Skeletal muscle satellite cell (primary cell): ENCODE results near the gene RBM38. TPM values are rescaled to one million over a fixed set of nuclear protein-coding genes. Genes with fewer than 3 reads are reported as not detected.
"Not testable (repeated sequence)": the region's sequence is repeated elsewhere in the genome, so short reads cannot be mapped to it uniquely, and the experiment has no call there.

Experiments
- H3K27me3 ChIP-seq: 2 replicates; pipeline ENCODE4 v1.7.0; 2013; ENCODE audit warnings: low read length; ENCODE audit not compliant: control insufficient read depth, insufficient read depth
- H3K36me3 ChIP-seq: 2 replicates; pipeline ENCODE4 v1.7.0; 2013; ENCODE audit warnings: mild to moderate bottlenecking, control low read depth, low read length; ENCODE audit not compliant: insufficient read depth
- H3K4me1 ChIP-seq: 2 replicates; pipeline ENCODE4 v1.7.0; 2013; ENCODE audit warnings: low read length; ENCODE audit not compliant: control insufficient read depth, insufficient read depth
- H3K4me2 ChIP-seq: 2 replicates; pipeline ENCODE4 v1.7.0; 2013; ENCODE audit warnings: mild to moderate bottlenecking, low read length
- H3K4me3 ChIP-seq: 2 replicates; pipeline ENCODE4 v1.7.0; 2013; ENCODE audit warnings: low read length
- H3K9ac ChIP-seq: 2 replicates; pipeline ENCODE4 v1.7.0; 2013; ENCODE audit warnings: mild to moderate bottlenecking, low read depth, low read length, moderate library complexity
- H3K9me3 ChIP-seq: replicated peaks from 2 replicates; pipeline ENCODE4 v1.7.0; 2013; ENCODE audit warnings: mild to moderate bottlenecking, control low read depth, low read length
- total RNA-seq: library from RNA; depleted of rRNA; stranded (reverse); fragments of >200 nt; gene quantifications from 2 replicates; pipeline ENCODE4 v1.2.3, GENCODE V29; 2012; rRNA removed

The RBM38 gene
- total RNA-seq, result 10.9 and 12.7 TPM in 2 replicates

DNA sequence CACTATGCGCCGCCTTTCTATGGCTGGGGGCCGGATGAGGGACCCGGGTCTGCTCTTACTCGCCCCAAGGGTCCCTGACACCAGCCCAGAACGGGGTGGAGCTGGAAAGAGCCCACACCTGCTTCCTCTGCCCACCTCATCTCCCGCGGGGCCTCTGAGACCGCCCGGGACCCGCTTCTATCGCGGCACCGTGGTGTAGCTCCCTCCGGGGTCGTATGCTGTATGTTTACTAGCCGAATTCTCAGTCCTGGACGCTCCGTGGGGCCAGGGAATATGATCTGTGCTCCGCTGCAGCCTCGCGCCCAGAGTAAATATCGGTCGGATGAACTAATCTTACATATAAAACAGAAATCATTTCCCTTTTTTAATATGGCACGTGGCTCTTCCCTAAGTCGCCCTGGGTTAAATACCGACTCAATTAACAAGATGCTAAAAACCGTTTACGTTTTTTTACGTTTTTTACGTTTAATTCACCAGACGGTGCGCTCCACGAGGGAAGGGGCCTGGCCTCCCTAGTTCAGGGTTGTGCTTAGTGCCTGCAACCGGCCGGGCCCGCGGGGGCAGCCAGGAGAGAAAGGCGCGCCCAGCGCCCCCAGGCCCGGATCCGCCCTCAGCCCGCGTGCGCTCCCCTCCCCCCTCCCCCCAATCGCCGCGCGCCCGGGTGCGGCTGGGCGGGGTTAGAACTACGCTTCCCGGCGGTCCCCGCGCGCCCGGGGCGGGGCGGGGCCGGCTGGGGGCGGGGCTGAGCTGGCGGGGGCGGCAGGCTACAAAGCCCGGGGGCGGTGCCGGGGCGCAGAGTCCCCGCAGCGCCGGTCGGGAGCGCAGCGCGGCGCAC is at the start of gene RBM38:
Gene RBM38 (plus strand): TSS at position 793 of the 835 bp plus-strand sequence. CDS start 186 bp downstream, outside the sequence.
- H3K36me3 ChIP-seq, result peaks cover 11% of the 10 kb centered on the region
- H3K4me2 ChIP-seq, result peak within 1 kb of the TSS; percentile 96
- H3K4me3 ChIP-seq, result peak within 1 kb of the TSS; percentile 86
- H3K4me1 ChIP-seq, result peaks cover 45% of the 10 kb centered on the region
- H3K9me3 ChIP-seq, result no peaks in the 10 kb centered on the region
- H3K9ac ChIP-seq, result peak within 1 kb of the TSS; percentile 75
- H3K27me3 ChIP-seq, result no peaks in the 10 kb centered on the region

DNA sequence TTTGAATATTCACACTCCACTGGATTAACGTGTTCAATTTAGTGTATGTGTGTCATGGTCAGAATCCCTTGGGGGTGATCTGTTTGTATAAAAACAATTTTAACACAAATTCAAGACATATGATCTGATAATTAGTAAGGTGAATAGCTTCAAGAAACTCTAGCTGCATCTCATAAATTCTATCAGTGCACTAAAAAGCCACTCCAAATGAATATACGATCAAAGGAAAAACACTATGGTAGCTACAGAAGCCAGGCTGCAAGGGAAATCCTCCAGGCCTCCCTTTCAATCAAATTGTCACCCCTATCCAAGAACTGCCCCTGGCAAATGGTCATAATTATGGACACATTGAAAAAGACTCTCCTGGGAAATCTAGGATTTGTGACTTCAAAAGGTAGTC is 49.5 kb upstream of the RBM38 start:
- H3K9ac ChIP-seq, result no peak overlapping the region
- no peaks in the 10 kb centered on the region for H3K36me3 ChIP-seq
- no peak overlapping the region for H3K4me2 ChIP-seq
- H3K4me1 ChIP-seq, result no peaks in the 10 kb centered on the region
- no peaks in the 10 kb centered on the region for H3K9me3 ChIP-seq
- H3K27me3 ChIP-seq, result peaks cover 35% of the 10 kb centered on the region
- no peak overlapping the region for H3K4me3 ChIP-seq

DNA sequence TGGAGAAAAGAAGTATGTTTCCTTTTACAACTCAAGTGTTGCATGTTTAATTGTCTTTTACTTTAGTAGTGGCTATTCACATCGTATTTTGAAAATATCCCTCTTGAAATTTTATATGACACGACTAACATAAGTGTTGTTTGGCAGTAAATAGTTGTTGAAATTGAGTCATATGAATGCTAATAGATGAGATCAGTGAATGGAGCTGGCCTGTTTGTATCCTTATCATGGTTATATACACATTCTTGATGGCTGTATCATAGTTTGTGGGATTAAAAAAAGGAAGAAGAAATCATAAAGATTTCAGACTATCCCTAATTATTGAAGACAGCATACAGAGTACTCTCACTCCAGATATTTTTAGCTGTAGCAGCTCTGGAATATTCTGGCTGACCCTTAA is 48.4 kb upstream of the RBM38 start:
- no peak overlapping the region for H3K4me3 ChIP-seq
- no peaks in the 10 kb centered on the region for H3K9me3 ChIP-seq

DNA sequence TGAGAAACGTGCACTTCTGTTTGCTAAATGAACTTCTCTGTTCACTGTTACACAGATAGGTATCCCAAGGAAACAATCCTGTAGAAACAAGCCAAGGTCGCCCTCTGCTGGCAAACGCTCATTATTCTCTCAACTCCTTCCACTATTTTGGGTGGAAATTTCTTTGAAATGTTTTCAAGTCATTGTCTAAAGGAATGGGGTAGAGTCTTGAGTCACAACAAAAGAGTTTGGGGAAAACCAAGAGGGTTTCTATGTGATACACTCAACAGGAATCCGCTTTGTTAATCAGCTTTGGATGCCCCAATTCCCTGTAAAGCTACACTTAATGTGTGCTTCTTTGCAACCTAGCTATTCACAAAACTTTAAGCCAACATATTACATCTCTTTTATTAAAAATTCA is 44.7 kb upstream of the RBM38 start:
- Histone ChIP-seq H3K4me3 (no peak overlapping the region), H3K4me2 (no peak overlapping the region), H3K9me3 (no peaks in the 10 kb centered on the region), H3K9ac (no peak overlapping the region), H3K36me3 (no peaks in the 10 kb centered on the region), H3K4me1 (peaks cover 7% of the 10 kb centered on the region), H3K27me3 (peaks cover 18% of the 10 kb centered on the region)

More for the DNA sequence above, 48.4 kb upstream of the RBM38 start:
- Histone ChIP-seq H3K36me3 (no peaks in the 10 kb centered on the region), H3K9ac (no peak overlapping the region), H3K4me1 (no peaks in the 10 kb centered on the region), H3K27me3 (peaks cover 32% of the 10 kb centered on the region), H3K4me2 (no peak overlapping the region)

DNA sequence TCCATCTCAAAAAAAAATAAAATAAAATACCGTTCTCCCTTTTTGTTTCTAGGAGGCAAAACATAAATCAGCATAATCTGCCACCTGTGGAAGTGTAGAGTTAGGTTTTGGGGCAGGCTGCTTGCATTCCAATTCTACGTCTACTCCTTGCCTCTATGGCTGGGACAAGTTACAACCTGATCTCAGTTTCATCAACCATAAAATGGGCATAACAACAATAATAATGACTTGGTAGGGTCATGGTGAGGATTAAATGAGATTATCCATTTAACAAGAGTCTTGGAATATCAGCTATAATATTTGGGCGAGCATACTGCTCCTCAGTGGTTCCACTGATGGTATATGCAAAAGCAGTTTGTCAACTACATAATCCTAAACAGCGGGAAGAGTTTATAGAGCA is 43.8 kb upstream of the RBM38 start:
- H3K27me3 ChIP-seq, result peaks cover 9% of the 10 kb centered on the region
- peaks cover 14% of the 10 kb centered on the region for H3K4me1 ChIP-seq
- no peaks in the 10 kb centered on the region for H3K9me3 ChIP-seq
- no peak overlapping the region for H3K4me2 ChIP-seq
- H3K9ac ChIP-seq, result no peak overlapping the region
- no peak overlapping the region for H3K4me3 ChIP-seq
- H3K36me3 ChIP-seq, result no peaks in the 10 kb centered on the region

DNA sequence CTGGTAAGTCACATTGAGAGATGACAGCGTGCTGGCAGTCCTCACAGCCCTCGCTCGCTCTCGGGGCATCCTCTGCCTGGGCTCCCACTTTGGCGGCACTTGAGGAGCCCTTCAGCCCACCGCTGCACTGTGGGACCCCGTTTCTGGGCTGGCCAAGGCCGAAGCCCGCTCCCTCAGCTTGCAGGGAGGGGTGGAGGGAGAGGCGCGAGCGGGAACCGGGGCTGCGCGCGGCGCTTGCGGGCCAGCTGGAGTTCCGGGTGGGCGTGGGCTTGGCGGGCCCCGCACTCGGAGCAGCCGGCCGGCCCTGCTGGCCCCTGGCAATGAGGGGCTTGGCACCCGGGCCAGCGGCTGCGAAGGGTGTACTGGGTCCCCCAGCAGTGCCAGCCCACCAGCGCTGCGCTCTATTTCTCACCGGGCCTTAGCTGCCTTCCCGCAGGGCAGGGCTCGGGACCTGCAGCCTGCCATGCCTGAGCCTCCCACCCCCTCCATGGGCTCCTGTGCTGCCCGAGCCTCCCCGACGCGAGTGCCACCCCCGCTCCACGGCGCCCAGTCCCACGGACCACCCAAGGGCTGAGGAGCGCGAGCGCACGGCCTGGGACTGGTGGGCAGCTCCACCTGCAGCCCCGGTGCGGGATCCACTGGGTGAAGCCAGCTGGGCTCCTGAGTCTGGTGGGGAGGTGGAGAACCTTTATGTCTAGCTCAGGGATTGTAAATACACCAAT is 42.8 kb upstream of the RBM38 start:
- H3K9me3 ChIP-seq, H3K27me3 ChIP-seq, H3K36me3 ChIP-seq, H3K9ac ChIP-seq, H3K4me2 ChIP-seq, H3K4me3 ChIP-seq: not testable (repeated sequence)
- peaks cover 15% of the 10 kb centered on the region for H3K4me1 ChIP-seq

DNA sequence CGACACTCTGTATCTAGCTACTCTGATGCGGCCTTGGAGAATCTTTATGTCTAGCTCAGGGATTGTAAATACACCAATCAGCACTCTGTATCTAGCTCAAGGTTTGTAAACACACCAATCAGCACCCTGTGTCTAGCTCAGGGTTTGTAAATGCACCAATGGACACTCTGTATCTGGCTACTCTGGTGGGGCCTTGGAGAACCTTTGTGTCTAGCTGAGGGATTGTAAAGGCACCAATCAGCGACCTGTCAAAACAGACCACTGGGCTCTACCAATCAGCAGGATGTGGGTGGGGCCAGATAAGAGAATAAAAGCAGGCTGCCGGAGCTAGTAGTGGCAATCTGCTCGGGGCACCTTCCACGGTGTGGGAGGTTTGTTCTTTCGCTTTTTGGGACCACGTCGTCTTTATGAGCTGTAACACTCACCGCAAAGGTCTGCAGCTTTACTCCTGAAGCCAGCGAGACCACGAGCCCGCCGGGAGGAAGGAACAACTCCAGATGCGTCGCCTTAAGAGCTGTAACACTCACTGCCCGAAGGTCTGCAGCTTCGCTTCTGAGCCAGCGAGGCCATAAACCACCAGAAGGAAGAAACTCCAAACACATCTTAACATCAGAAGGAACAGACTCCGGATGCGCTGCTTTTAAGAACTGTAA is 42.1 kb upstream of the RBM38 start:
- not testable (repeated sequence) for H3K9ac ChIP-seq, H3K27me3 ChIP-seq, H3K4me2 ChIP-seq, H3K9me3 ChIP-seq, H3K4me3 ChIP-seq
- Histone ChIP-seq H3K4me1 (peaks cover 15% of the 10 kb centered on the region), H3K36me3 (peaks cover 12% of the 10 kb centered on the region)

DNA sequence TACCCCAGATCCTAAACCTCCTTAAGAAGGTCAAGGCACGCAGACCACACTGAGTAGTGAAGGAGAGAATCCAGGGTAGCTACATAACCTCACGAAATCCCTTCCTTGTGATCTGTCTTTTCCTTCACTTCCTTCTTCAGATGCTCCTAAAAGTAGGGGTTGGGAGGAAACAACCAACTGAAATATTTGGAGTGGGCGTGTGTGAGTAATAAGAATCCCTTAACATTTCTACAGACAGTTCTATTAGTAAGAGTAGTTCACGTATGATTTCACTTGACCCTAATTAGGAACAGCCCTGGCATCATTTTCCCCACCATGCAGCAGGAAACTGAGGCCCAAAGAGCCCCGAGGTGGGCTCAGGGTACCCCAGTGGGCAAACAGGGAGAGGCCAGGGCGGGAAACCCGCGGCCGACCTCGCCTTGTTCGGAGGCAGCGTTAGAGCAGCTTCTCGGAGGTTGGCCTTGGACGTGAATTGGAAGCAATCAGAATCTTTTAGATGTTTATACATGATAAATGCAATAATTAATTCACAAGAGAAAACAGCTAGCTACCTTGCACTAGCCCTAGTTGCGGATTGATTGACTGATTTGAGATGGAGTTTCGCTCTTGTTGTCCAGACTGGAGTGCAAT is 41.0 kb upstream of the RBM38 start:
- no peaks in the 10 kb centered on the region for H3K27me3 ChIP-seq
- peaks cover 22% of the 10 kb centered on the region for H3K36me3 ChIP-seq
- peak overlapping the region; percentile 17 for H3K4me2 ChIP-seq
- no peak overlapping the region for H3K4me3 ChIP-seq
- H3K9me3 ChIP-seq, result no peaks in the 10 kb centered on the region
- H3K4me1 ChIP-seq, result peaks cover 15% of the 10 kb centered on the region
- H3K9ac ChIP-seq, result no peak overlapping the region

DNA sequence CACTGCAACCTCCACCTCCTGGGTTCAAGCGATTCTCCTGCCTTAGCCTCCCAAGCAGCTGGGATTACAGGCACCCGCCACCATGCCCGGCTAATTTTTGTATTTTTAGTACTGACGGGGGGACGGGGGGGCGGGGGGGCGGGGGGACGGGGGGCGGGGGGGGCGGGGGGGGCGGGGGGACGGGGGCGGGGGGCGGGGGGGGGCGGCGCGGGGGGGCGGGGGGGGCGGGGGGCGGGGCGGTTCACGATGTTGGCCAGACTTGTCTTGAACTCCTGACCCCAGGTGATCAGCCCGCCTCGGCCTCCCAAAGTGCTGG is 40.5 kb upstream of the RBM38 start:
- peak overlapping the region; percentile 94 for H3K4me2 ChIP-seq
- not testable (repeated sequence) for H3K27me3 ChIP-seq, H3K9me3 ChIP-seq
- H3K4me3 ChIP-seq, result peak overlapping the region; percentile 98
- H3K9ac ChIP-seq, result peak overlapping the region; percentile 97
- H3K36me3 ChIP-seq, result peaks cover 25% of the 10 kb centered on the region
- H3K4me1 ChIP-seq, result peaks cover 15% of the 10 kb centered on the region

DNA sequence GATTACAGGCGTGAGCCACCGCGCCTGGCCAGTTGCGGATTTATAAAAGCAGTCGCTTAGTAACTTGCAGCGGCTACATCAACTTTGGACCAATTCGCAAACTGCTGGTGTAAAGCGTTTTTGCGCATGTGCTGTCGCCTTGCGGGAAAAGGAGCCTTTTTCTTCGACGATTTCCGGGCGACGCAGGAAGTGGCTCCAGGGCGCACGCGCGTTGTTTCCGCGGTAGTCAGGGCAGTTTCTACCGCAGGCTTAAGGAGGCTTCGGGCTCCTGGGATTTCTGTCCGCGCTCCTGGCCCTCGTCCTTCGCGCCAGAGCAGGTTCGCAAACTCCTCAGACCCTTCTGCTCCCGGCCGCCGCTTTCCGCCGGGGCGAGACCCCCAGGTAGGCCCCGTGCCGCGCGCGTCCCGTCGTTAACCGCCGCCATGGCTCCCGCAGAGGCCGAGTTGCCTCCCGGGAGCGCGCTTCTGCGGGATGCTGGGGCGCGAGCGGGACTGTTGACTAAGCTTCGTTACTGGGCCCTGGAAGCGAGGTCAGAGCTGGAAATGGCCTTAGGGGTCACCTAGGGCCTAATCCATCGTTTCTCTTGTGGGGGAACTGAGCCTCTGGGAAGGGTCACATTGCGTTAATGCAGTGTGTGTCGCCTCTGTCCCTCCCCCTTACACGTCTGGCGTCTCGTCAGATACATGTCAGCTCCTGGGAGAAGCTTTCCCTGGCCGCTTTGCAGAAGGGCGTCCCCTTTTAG is 40.0 kb upstream of the RBM38 start, which contains the start of gene RAE1:
Gene RAE1 (plus strand): TSS at position 214 of the 742 bp plus-strand sequence. CDS start 2,784 bp downstream, outside the sequence.
- H3K36me3 ChIP-seq, result peaks cover 25% of the 10 kb centered on the region
- no peaks in the 10 kb centered on the region for H3K27me3 ChIP-seq
- peak within 1 kb of the TSS; percentile 94 for H3K4me2 ChIP-seq
- H3K9me3 ChIP-seq, result no peaks in the 10 kb centered on the region
- H3K9ac ChIP-seq, result peak within 1 kb of the TSS; percentile 97
- H3K4me1 ChIP-seq, result peaks cover 15% of the 10 kb centered on the region
- H3K4me3 ChIP-seq, result peak within 1 kb of the TSS; percentile 98
